ENCODE results near the gene CIITA.

Gene CIITA

DNA sequence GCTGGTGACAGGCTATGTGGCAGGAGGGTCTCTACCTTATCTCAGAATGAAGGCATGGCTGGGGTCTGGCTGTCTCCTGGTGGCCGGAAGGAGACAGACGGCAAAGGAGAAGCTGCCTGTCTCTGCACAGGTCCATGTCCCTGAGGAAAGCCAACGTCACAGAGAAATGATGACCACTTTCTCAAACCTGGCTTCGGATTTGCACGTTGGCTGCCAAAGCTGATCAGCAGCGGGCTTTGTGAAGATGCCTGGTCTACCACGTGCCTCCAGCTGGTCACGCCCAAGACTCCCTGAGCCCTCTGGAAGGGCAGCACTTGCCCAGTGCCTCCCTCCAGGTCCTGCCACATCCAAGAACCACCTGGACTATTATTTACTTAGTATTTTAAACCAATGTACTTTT lies 56.9 kb downstream of the CIITA start:
- no peak overlapping the region for H3K27ac ChIP-seq (ENCODE audit: low read depth, low read length)
- H3K9me3 ChIP-seq (ENCODE audit: insufficient read depth, low read length) = no peaks in the 10 kb centered on the region
- no peak overlapping the region for H3K4me3 ChIP-seq (ENCODE audit: insufficient read depth, low read length, poor library complexity, severe bottlenecking)
- 0 out of 2 replicates have a peak, but pooled peaks cover 5% of the 10 kb centered on the region for H3K79me2 ChIP-seq (ENCODE audit: insufficient read depth, low read length)
- no peaks in the 10 kb centered on the region for H3K27me3 ChIP-seq (ENCODE audit: low read length)
- no peaks in the 10 kb centered on the region for H3F3A ChIP-seq (ENCODE audit: insufficient read depth)
- H3K9me2 ChIP-seq (replicated peaks; ENCODE audit: insufficient read depth, low read length) = no peaks in the 10 kb centered on the region
- no peak for TF ChIP-seq EZH2phosphoT487 (conservative IDR thresholded peaks at IDR 0.05; ENCODE audit: low read length)
- H4K20me1 ChIP-seq (ENCODE audit: low read depth, low read length) = no peaks in the 10 kb centered on the region
- no peak overlapping the region for H3K9ac ChIP-seq (ENCODE audit: low read length)
- no peak overlapping the region for H2AFZ ChIP-seq (ENCODE audit: low read depth, low read length, severe bottlenecking)
- no peaks in the 10 kb centered on the region for H3K36me3 ChIP-seq (ENCODE audit: low read length)
- H3K4me2 ChIP-seq (ENCODE audit: low read depth, low read length, poor library complexity, severe bottlenecking) = no peak overlapping the region

DNA sequence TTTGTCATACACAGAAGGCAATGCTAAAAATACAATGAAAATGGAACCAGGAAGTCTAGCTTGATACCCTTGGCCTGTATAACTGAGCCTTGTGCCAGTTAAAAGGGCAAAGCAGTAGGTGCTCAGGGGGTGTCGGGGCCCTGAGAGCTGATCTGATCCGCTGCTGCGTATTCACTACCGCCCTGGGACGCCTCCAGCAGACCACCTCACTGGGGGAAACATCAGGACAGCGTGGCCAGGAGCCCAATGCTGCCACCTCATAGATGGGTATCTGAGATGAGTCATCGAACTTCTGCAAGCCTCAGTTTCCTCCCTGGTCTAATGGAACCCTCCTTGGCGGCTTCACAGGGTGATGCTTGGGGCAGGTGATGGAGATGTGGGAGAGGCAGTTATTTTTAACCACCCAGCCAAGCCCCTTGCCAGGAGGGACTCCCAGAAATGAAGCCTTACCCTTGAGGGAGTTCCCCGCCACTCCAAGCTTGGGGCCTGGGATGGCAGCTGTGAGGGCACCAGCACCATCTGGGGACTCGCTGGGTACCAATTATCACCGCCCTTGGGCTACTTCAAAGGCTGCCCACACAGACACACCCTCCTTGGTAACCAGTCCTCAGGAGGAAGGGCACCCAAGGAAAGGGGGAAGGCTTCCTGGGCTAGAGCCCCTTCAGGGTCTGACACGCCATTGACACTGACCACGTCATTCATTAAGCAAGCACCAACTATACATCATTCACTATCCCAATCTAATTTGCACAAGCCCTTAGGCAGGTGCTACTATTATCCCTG lies 57.5 kb downstream of the CIITA start:
- Histone ChIP-seq H3K36me3 (ENCODE audit: low read length) (no peaks in the 10 kb centered on the region), H3K4me2 (ENCODE audit: low read depth, low read length, poor library complexity, severe bottlenecking) (no peak overlapping the region), H3K9ac (ENCODE audit: low read length) (no peak overlapping the region), H3K9me3 (ENCODE audit: insufficient read depth, low read length) (no peaks in the 10 kb centered on the region), H3K27me3 (ENCODE audit: low read length) (no peaks in the 10 kb centered on the region), H3K27ac (ENCODE audit: low read depth, low read length) (no peak overlapping the region), H3K79me2 (ENCODE audit: insufficient read depth, low read length) (0 out of 2 replicates have a peak, but pooled peaks cover 5% of the 10 kb centered on the region), H2AFZ (ENCODE audit: low read depth, low read length, severe bottlenecking) (no peak overlapping the region), H4K20me1 (ENCODE audit: low read depth, low read length) (no peaks in the 10 kb centered on the region), H3K9me2 (replicated peaks; ENCODE audit: insufficient read depth, low read length) (no peaks in the 10 kb centered on the region), H3F3A (ENCODE audit: insufficient read depth) (no peaks in the 10 kb centered on the region), H3K4me3 (ENCODE audit: insufficient read depth, low read length, poor library complexity, severe bottlenecking) (no peak overlapping the region)
- TF ChIP-seq EZH2phosphoT487 (conservative IDR thresholded peaks at IDR 0.05; ENCODE audit: low read length) = no peak
- TF ChIP-seq, protein P1, sequence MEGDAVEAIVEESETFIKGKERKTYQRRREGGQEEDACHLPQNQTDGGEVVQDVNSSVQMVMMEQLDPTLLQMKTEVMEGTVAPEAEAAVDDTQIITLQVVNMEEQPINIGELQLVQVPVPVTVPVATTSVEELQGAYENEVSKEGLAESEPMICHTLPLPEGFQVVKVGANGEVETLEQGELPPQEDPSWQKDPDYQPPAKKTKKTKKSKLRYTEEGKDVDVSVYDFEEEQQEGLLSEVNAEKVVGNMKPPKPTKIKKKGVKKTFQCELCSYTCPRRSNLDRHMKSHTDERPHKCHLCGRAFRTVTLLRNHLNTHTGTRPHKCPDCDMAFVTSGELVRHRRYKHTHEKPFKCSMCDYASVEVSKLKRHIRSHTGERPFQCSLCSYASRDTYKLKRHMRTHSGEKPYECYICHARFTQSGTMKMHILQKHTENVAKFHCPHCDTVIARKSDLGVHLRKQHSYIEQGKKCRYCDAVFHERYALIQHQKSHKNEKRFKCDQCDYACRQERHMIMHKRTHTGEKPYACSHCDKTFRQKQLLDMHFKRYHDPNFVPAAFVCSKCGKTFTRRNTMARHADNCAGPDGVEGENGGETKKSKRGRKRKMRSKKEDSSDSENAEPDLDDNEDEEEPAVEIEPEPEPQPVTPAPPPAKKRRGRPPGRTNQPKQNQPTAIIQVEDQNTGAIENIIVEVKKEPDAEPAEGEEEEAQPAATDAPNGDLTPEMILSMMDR (IDR thresholded peaks at IDR 0.05; ENCODE audit: insufficient read depth, low read length, poor library complexity, severe bottlenecking) = no peak

DNA sequence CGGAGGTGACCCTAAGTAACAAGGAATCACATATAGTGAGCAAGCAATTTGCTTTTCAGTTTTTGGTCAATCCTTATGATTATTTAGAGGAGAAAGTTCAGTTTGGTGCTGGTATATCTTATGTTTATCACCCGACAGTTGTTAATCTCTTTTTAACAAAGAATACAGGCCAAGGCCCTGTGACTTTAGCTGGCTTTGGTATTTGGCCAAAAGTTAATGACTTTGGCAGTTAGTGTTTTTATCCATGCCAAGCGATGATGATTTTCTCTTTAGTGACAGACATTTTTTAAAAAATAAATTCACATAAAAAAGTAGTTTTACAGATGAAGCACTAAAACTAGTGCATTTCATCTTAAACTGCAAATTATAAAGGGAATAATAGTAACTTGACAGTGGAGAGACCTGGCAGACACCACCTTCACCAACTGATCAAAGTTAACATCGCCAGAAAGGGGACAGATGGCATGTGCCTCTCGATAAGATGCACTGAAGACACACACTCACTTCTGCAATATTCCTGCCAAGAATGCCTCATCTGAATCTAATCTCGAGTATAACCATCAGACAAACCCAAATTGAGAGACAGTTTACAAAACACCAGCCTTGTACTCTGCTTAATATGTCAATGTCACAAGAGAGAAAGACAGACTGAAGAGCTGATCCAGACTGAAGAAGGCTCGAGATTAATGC lies 58.4 kb downstream of the CIITA start:
- Histone ChIP-seq H2AFZ (ENCODE audit: low read depth, low read length, severe bottlenecking) (no peak overlapping the region), H3K79me2 (ENCODE audit: insufficient read depth, low read length) (0 out of 2 replicates have a peak, but pooled peaks cover 6% of the 10 kb centered on the region), H3K27me3 (ENCODE audit: low read length) (no peaks in the 10 kb centered on the region), H3F3A (ENCODE audit: insufficient read depth) (no peaks in the 10 kb centered on the region), H3K27ac (ENCODE audit: low read depth, low read length) (no peak overlapping the region), H4K20me1 (ENCODE audit: low read depth, low read length) (peaks cover under 1% of the 10 kb centered on the region; the same call in 1 of the 2 replicates), H3K4me2 (ENCODE audit: low read depth, low read length, poor library complexity, severe bottlenecking) (no peak overlapping the region), H3K4me3 (ENCODE audit: insufficient read depth, low read length, poor library complexity, severe bottlenecking) (no peak overlapping the region), H3K9me3 (ENCODE audit: insufficient read depth, low read length) (no peaks in the 10 kb centered on the region), H3K9me2 (replicated peaks; ENCODE audit: insufficient read depth, low read length) (no peaks in the 10 kb centered on the region), H3K9ac (ENCODE audit: low read length) (no peak overlapping the region), H3K36me3 (ENCODE audit: low read length) (no peaks in the 10 kb centered on the region)
- TF ChIP-seq, protein P1 (IDR thresholded peaks at IDR 0.05; ENCODE audit: insufficient read depth, low read length, poor library complexity, severe bottlenecking) = no peak
- TF ChIP-seq EZH2phosphoT487 (conservative IDR thresholded peaks at IDR 0.05; ENCODE audit: low read length) = no peak

Data from SU-DHL-6 (cell line).